HepG2 (cell line): ENCODE measurements around the gene PIGW. TPM values are rescaled to one million over a fixed set of nuclear protein-coding genes. Genes with fewer than 3 reads are reported as not detected.

Experiments
- ATAC-seq: fragments of 200-7000 bp; cut with Tn5 transposase; 3 replicates; pipeline ENCODE4 v1.9.1; 2020; ENCODE audit warnings: mild to moderate bottlenecking, moderate library complexity
- BruUV-seq: library from RNA; stranded (reverse); fragments of 400-500 nt; replicated peaks from 2 replicates; lab custom pipeline; 2021; lab: Mats Ljungman, UMichigan
- CTCF ChIA-PET: fragments of 300-600 bp; formaldehyde crosslinking; extraction: SDS; loops from one replicate; lab custom pipeline; 2021; ENCODE audit warnings: low total read pairs, inconsistent platforms, low intra/inter-chr PET ratio; lab: Yijun Ruan, JAX
- POLR2A ChIA-PET: fragments of 350-600 bp; sonication (Branson Sonifier 250); formaldehyde crosslinking; loops from one replicate; lab custom pipeline; 2020; ENCODE audit warnings: antibody characterized with exemption, inconsistent platforms; lab: Yijun Ruan, JAX
- DNase-seq: peaks from one replicate; pipeline ENCODE4 v3.0.0-alpha.2; 2015; ENCODE audit warnings: low spot score
- FAIRE-seq: peaks from 3 replicates; lab custom pipeline; 2011; peaks lifted over from hg19 to GRCh38; lab: Jason Lieb, UNC
- H2AFZ ChIP-seq: one replicate; pipeline ENCODE4 v1.6.1; 2011; ENCODE audit warnings: low read length, inconsistent platforms
- H3K27ac ChIP-seq: fragments of 300-600 bp; 3 replicates; pipeline ENCODE4 v1.8.0; 2011; ENCODE audit warnings: mixed run types, mild to moderate bottlenecking, mixed read lengths, low read length, inconsistent platforms; ENCODE audit not compliant: insufficient read depth; ENCODE audit errors: extremely low read length
- H3K27me3 ChIP-seq, 2 experiments: fragments of 200-600 bp in 1 of 2; 2 replicates in 1 of 2; 3 replicates in 1 of 2; pipeline versions ENCODE4 v1.6.0 to v1.8.0; 2011; ENCODE audit warnings: low read length in 2 of 2, mild to moderate bottlenecking in 2 of 2, moderate library complexity in 2 of 2, inconsistent platforms in 1 of 2; ENCODE audit not compliant: insufficient read depth in 2 of 2, control insufficient read depth in 1 of 2
- H3K36me3 ChIP-seq, 2 experiments: fragments of 200-600 bp in 1 of 2; replicated peaks in 1 of 2; 2 replicates in 1 of 2; 3 replicates in 1 of 2; pipeline versions ENCODE4 v1.5.1 to v1.8.0; 2011; ENCODE audit warnings: low read length in 2 of 2, inconsistent platforms in 1 of 2; ENCODE audit not compliant: insufficient read depth in 2 of 2, control insufficient read depth in 1 of 2
- H3K4me1 ChIP-seq: 2 replicates; pipeline ENCODE4 v1.5.1; 2012; ENCODE audit warnings: low read length, inconsistent platforms; ENCODE audit not compliant: insufficient read depth
- H3K4me2 ChIP-seq: 2 replicates; pipeline ENCODE4 v1.6.0; 2011; ENCODE audit warnings: low read depth, low read length, inconsistent platforms
- H3K4me3 ChIP-seq, 3 experiments: fragments of 200-600 bp in 1 of 3; sonication (generic), shearing (Covaris generic) in 1 of 3; replicated peaks in 1 of 3; 2 replicates each; pipeline ENCODE4 v1.5.1; 2011 to 2016; ENCODE audit warnings: low read length in 3 of 3, inconsistent platforms in 2 of 3, low read depth in 2 of 3, mild to moderate bottlenecking in 2 of 3, control low read depth in 1 of 3, mixed read lengths in 1 of 3; ENCODE audit not compliant: insufficient read depth in 1 of 3
- H3K79me2 ChIP-seq: one replicate; pipeline ENCODE4 v1.6.1; 2011; ENCODE audit warnings: low read length, inconsistent platforms; ENCODE audit not compliant: insufficient read depth
- H3K9ac ChIP-seq: 2 replicates; pipeline ENCODE4 v1.6.0; 2011; ENCODE audit warnings: mild to moderate bottlenecking, low read depth, low read length, inconsistent platforms; ENCODE audit not compliant: insufficient read depth
- H3K9me3 ChIP-seq: 2 replicates; pipeline ENCODE4 v1.5.1; 2012; ENCODE audit warnings: mild to moderate bottlenecking, low read length
- H4K20me1 ChIP-seq: 2 replicates; pipeline ENCODE4 v1.6.0; 2011; ENCODE audit warnings: inconsistent platforms, mild to moderate bottlenecking, low read length, moderate library complexity; ENCODE audit not compliant: insufficient read depth
- CHCHD3 ChIP-seq: sonication (generic); formaldehyde crosslinking; IDR thresholded peaks from 2 replicates; pipeline ENCODE4 v1.8.0; 2022; ENCODE audit warnings: mild to moderate bottlenecking, missing genetic modification reagents, moderate library complexity
- CREBL2 ChIP-seq: sonication (generic); formaldehyde crosslinking; IDR thresholded peaks from 2 replicates; pipeline ENCODE4 v1.8.1; 2023; ENCODE audit warnings: missing genetic modification reagents, mild to moderate bottlenecking, borderline replicate concordance
- GABPB1 ChIP-seq: IDR thresholded peaks from 2 replicates; pipeline ENCODE4 v1.6.1; 2016; ENCODE audit warnings: mild to moderate bottlenecking, missing genetic modification reagents, moderate library complexity, missing compliant biosample characterization
- IKZF1 ChIP-seq: fragments of 450-650 bp; IDR thresholded peaks from 2 replicates; pipeline ENCODE4 v1.7.1; 2016
- IRF2 ChIP-seq: IDR thresholded peaks from 2 replicates; pipeline ENCODE4 v1.6.1; 2018; ENCODE audit warnings: missing genetic modification reagents, missing compliant biosample characterization
- MEIS2 ChIP-seq: sonication (generic); formaldehyde crosslinking; IDR thresholded peaks from 2 replicates; pipeline ENCODE4 v1.9.0; 2021; ENCODE audit warnings: mild to moderate bottlenecking, missing genetic modification reagents
- MLX ChIP-seq: IDR thresholded peaks from 2 replicates; pipeline ENCODE4 v1.6.1; 2016
- NCOA2 ChIP-seq: sonication (generic); formaldehyde crosslinking; IDR thresholded peaks from 2 replicates; pipeline ENCODE4 v1.8.0; 2022; ENCODE audit warnings: inconsistent platforms
- NR3C1 ChIP-seq: sonication (generic); formaldehyde crosslinking; IDR thresholded peaks from 2 replicates; pipeline ENCODE4 v1.4.0; 2020; ENCODE audit warnings: missing genetic modification reagents
- POGZ ChIP-seq: sonication (generic); formaldehyde crosslinking; IDR thresholded peaks from 2 replicates; pipeline ENCODE4 v1.4.0; 2020; ENCODE audit warnings: mild to moderate bottlenecking, missing genetic modification reagents
- THRA ChIP-seq: sonication (generic); formaldehyde crosslinking; IDR thresholded peaks from 2 replicates; pipeline ENCODE4 v1.4.0; 2020; ENCODE audit warnings: missing genetic modification reagents, borderline replicate concordance
- ZBTB4 ChIP-seq: sonication (generic); formaldehyde crosslinking; IDR thresholded peaks from 2 replicates; pipeline ENCODE4 v1.4.0; 2020; ENCODE audit warnings: missing genetic modification reagents, mild to moderate bottlenecking, borderline replicate concordance
- ZFP1 ChIP-seq: IDR thresholded peaks from 2 replicates; pipeline ENCODE4 v1.6.1; 2016
- ZNF225 ChIP-seq: sonication (generic); formaldehyde crosslinking; IDR thresholded peaks from 2 replicates; pipeline ENCODE4 v1.4.0; 2020; ENCODE audit warnings: mild to moderate bottlenecking, missing genetic modification reagents
- ZNF335 ChIP-seq: sonication (generic); formaldehyde crosslinking; IDR thresholded peaks from 2 replicates; pipeline ENCODE4 v1.4.0; 2020; ENCODE audit warnings: missing genetic modification reagents
- ZNF552 ChIP-seq: sonication (generic); formaldehyde crosslinking; IDR thresholded peaks from 2 replicates; pipeline ENCODE4 v1.9.0; 2022; ENCODE audit warnings: missing genetic modification reagents, mild to moderate bottlenecking, borderline replicate concordance
- ZNF556 ChIP-seq: sonication (generic); formaldehyde crosslinking; IDR thresholded peaks from 2 replicates; pipeline ENCODE4 v1.4.0; 2020; ENCODE audit warnings: mild to moderate bottlenecking, missing genetic modification reagents, borderline replicate concordance
- WGBS: methylation state at CpG from one replicate; pipeline ENCODE4 v1.1.6; 2017; ENCODE audit warnings: low lambda C conversion rate; 5-methylcytosine and 5-hydroxymethylcytosine counted together
- in situ Hi-C: cut with HindIII; loops from 2 replicates; pipeline ENCODE4 v1.10.0; 2017; ENCODE audit warnings: low pct_unique_long_range_greater_than_20kb; ENCODE audit not compliant: extremely low pct_ligation_motif_present
- intact Hi-C: fragments of 100-400 bp; cut with micrococcal nuclease; formaldehyde crosslinking; loops from one replicate; pipeline ENCODE4 v1.10.0; 2022; ENCODE audit not compliant: unreplicated experiment
- polyA plus RNA-seq, 8 experiments: library from polyadenylated mRNA; depleted of rRNA in 3 of 8; stranded (reverse) in 7 of 8; unstranded in 1 of 8; fragments of >200 nt; fragmentation: Illumina TruSeq in 4 of 8; extraction: Trizol in 4 of 8; gene quantifications; 2 replicates each; pipeline versions ENCODE4 v1.2.1 to v1.2.3, GENCODE V29; 2011 to 2016; ENCODE audit warnings: low read depth in 4 of 8, missing spikeins in 1 of 8, mixed read lengths in 1 of 8; ENCODE audit not compliant: insufficient read depth in 1 of 8
- total RNA-seq, 5 experiments: library from RNA; depleted of rRNA; stranded (reverse); fragments of >200 nt; fragmentation: Illumina TruSeq; extraction: Trizol; gene quantifications; 2 replicates each; pipeline ENCODE4 v1.2.3, GENCODE V29; 2016; ENCODE audit warnings: low read depth in 1 of 5

The PIGW gene
- total and polyA plus RNA-seq, 2 of the 13 experiments (the other 11 are each of a cell fraction or from before 2014, with no cell fraction given): 9.0 to 24.0 TPM

- TF ChIP-seq MLX (CRISPR knock-in tag): no peak
- no peak for TF ChIP-seq ZNF335
- TF ChIP-seq CREBL2: no peak
- TF ChIP-seq ZNF225: no peak
- no peak for TF ChIP-seq NR3C1 (CRISPR knock-in tag)
Observed at GRCh38 chr17:36525888-36526287, 8.9 kb upstream of the PIGW start (continued).

GRCh38 chr17:36527621-36528250 is 7.1 kb upstream of the PIGW start:
- no peak for DNase-seq
- Histone ChIP-seq H3K36me3 (peaks cover 30 to 71% of the 10 kb centered on the region in 2 experiments), H4K20me1 (no peaks in the 10 kb centered on the region), H3K79me2 (no peaks in the 10 kb centered on the region), H3K27me3 (no peaks in the 10 kb centered on the region), H3K9me3 (no peaks in the 10 kb centered on the region), H3K4me3 (no peak overlapping the region), H3K4me1 (peaks cover 7% of the 10 kb centered on the region), H2AFZ (no peak overlapping the region), H3K27ac (no peak overlapping the region), H3K4me2 (no peak overlapping the region), H3K9ac (no peak overlapping the region)
- CTCF ChIA-PET: no interaction called here
- in situ Hi-C loops: no loop called here
- BruUV-seq: no TSS peak
- intact Hi-C loops: no loop called here
- no peak for TF ChIP-seq THRA
- TF ChIP-seq ZFP1: no peak
- TF ChIP-seq ZBTB4 (CRISPR knock-in tag): no peak
- TF ChIP-seq POGZ: no peak
- TF ChIP-seq IKZF1: no peak
- no peak for TF ChIP-seq ZNF552 (CRISPR knock-in tag)
- no peak for TF ChIP-seq GABPB1 (CRISPR knock-in tag)
- TF ChIP-seq IRF2 (CRISPR knock-in tag): no peak
- TF ChIP-seq CHCHD3 (CRISPR knock-in tag): no peak
- TF ChIP-seq MEIS2 (CRISPR knock-in tag): no peak
- TF ChIP-seq NCOA2 (CRISPR knock-in tag): no peak
- TF ChIP-seq ZNF556 (CRISPR knock-in tag): no peak
- no peak for ATAC-seq
- POLR2A ChIA-PET: no interaction called here
- WGBS: 100% methylated on average over 2 of the region's 7 CpGs
- FAIRE-seq: no peak
